CD4-positive, alpha-beta T cell (primary cell): ENCODE measurements around the gene GFOD1. TPM values are rescaled to one million over a fixed set of nuclear protein-coding genes. Genes with fewer than 3 reads are reported as not detected.

ENCODE experiments used
- ATAC-seq: fragments of 200-7000 bp; cut with Tn5 transposase; one replicate; pipeline ENCODE4 v1.10.0; 2022; ENCODE audit warnings: mild to moderate bottlenecking; ENCODE audit not compliant: poor library complexity
- CTCF ChIA-PET: fragments of 350-600 bp; sonication (Branson Sonifier 250); formaldehyde crosslinking; loops from one replicate; lab custom pipeline; 2021; ENCODE audit warnings: antibody characterized with exemption, inconsistent platforms; lab: Charles Lee
- POLR2A ChIA-PET: fragments of 350-600 bp; sonication (Branson Sonifier 250); formaldehyde crosslinking; loops from one replicate; lab custom pipeline; 2021; ENCODE audit warnings: antibody characterized with exemption, inconsistent platforms; lab: Charles Lee
- DNase-seq, 14 experiments: peaks; one replicate each; pipeline ENCODE4 v3.0.0-alpha.2; 2013 to 2020; ENCODE audit warnings: mixed read lengths in 2 of 14
- H3K27ac ChIP-seq, 2 donors: one replicate each; pipeline versions ENCODE4 v1.5.1 to v1.7.0; 2013; ENCODE audit warnings: low read length in 2 of 2, low read depth in 1 of 2, mild to moderate bottlenecking in 1 of 2
- H3K27me3 ChIP-seq, 2 experiments: 1 replicate in 1 of 2; 2 replicates in 1 of 2; pipeline versions ENCODE4 v1.6.1 to v1.7.0; 2013; ENCODE audit warnings: low read length in 2 of 2, control low read depth in 1 of 2, mild to moderate bottlenecking in 1 of 2, moderate library complexity in 1 of 2; ENCODE audit not compliant: insufficient read depth in 2 of 2, control insufficient read depth in 1 of 2
- H3K36me3 ChIP-seq: one replicate; pipeline ENCODE4 v1.6.1; 2013; ENCODE audit warnings: low read length, control low read depth; ENCODE audit not compliant: insufficient read depth
- H3K4me1 ChIP-seq: one replicate; pipeline ENCODE4 v1.6.1; 2013; ENCODE audit warnings: low read length, control low read depth; ENCODE audit not compliant: insufficient read depth
- H3K4me3 ChIP-seq: one replicate; pipeline ENCODE4 v1.5.1; 2013; ENCODE audit warnings: mild to moderate bottlenecking, low read length, moderate library complexity
- H3K9me3 ChIP-seq, 2 experiments: 1 replicate in 1 of 2; 2 replicates in 1 of 2; pipeline versions ENCODE4 v1.6.1 to v1.7.0; 2013; ENCODE audit warnings: low read length in 2 of 2, mild to moderate bottlenecking in 2 of 2, control low read depth in 1 of 2, moderate library complexity in 1 of 2; ENCODE audit not compliant: control insufficient read depth in 1 of 2, insufficient read depth in 1 of 2
- H3K27ac Mint-ChIP-seq: one replicate; pipeline ENCODE4 v1.8.0; 2020; ENCODE audit warnings: mixed read lengths
- H3K27me3 Mint-ChIP-seq: one replicate; pipeline ENCODE4 v1.8.0; 2021; ENCODE audit warnings: mixed read lengths
- H3K36me3 Mint-ChIP-seq: one replicate; pipeline ENCODE4 v1.8.0; 2021; ENCODE audit warnings: low read depth, mixed read lengths
- H3K4me1 Mint-ChIP-seq: one replicate; pipeline ENCODE4 v1.8.0; 2021; ENCODE audit warnings: low read depth, mixed read lengths
- H3K4me3 Mint-ChIP-seq: one replicate; pipeline ENCODE4 v1.8.0; 2020; ENCODE audit warnings: mild to moderate bottlenecking, mixed read lengths
- H3K9me3 Mint-ChIP-seq: one replicate; pipeline ENCODE4 v1.8.0; 2020; ENCODE audit warnings: mixed read lengths
- intact Hi-C, 2 experiments: fragments of 100-400 bp; cut with DNase I in 1 of 2; cut with micrococcal nuclease in 1 of 2; formaldehyde crosslinking; loops; one replicate each; pipeline versions ENCODE4 v1.15.1 to v1.9.0; 2023 to 2025; cut with DNase I, micrococcal nuclease
- total RNA-seq, 174 experiments: library from RNA in 2 of 174; stranded (reverse) in 2 of 174; gene quantifications; one replicate each; pipeline ENCODE4 v1.2.3 and lab custom pipeline; 2021 to 2026
- TF ChIP-seq, protein P1 (sequence below): fragments of 200-600 bp; IDR thresholded peaks from one replicate; pipeline ENCODE4 v1.8.0; 2022; ENCODE audit warnings: antibody characterized with exemption, mild to moderate bottlenecking

Gene GFOD1
- total RNA-seq, 2 experiments from 2014 or later, result 1.3 to 2.0 TPM

- Mint-ChIP-seq H3K9me3 (no peaks in the 10 kb centered on the region), H3K27ac (no peak overlapping the region), H3K27me3 (no peaks in the 10 kb centered on the region), H3K36me3 (no peaks in the 10 kb centered on the region), H3K4me1 (no peaks in the 10 kb centered on the region), H3K4me3 (no peak overlapping the region)
- ChIA-PET POLR2A (no interaction called here), CTCF (interaction anchor here (0.9 to 1.2 kb wide), 2 partner anchors 15 to 17 kb away, joined by 3 read pairs; no protein-coding TSS in a partner anchor)
- H3K27me3 ChIP-seq, result no peaks in the 10 kb centered on the region
- TF ChIP-seq, protein P1, sequence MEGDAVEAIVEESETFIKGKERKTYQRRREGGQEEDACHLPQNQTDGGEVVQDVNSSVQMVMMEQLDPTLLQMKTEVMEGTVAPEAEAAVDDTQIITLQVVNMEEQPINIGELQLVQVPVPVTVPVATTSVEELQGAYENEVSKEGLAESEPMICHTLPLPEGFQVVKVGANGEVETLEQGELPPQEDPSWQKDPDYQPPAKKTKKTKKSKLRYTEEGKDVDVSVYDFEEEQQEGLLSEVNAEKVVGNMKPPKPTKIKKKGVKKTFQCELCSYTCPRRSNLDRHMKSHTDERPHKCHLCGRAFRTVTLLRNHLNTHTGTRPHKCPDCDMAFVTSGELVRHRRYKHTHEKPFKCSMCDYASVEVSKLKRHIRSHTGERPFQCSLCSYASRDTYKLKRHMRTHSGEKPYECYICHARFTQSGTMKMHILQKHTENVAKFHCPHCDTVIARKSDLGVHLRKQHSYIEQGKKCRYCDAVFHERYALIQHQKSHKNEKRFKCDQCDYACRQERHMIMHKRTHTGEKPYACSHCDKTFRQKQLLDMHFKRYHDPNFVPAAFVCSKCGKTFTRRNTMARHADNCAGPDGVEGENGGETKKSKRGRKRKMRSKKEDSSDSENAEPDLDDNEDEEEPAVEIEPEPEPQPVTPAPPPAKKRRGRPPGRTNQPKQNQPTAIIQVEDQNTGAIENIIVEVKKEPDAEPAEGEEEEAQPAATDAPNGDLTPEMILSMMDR, result no peak
- no peak overlapping the region for H3K4me3 ChIP-seq
- no peaks in the 10 kb centered on the region for H3K36me3 ChIP-seq
- H3K27ac ChIP-seq, result no peak overlapping the region
- ATAC-seq (no peak), DNase-seq (no peak)
- no peaks in the 10 kb centered on the region for H3K9me3 ChIP-seq
- H3K4me1 ChIP-seq, result peaks cover 3% of the 10 kb centered on the region
- intact Hi-C loops, result loop anchor here in 1 of 2 experiments (5.0 kb wide), 1 partner anchor 125 kb away; no protein-coding TSS in a partner anchor
Measured at GRCh38 chr6:13412211-13412610, 75.2 kb downstream of the GFOD1 start.

GRCh38 chr6:13411484-13411883 is 75.9 kb downstream of the GFOD1 start:
- Mint-ChIP-seq H3K9me3 (no peaks in the 10 kb centered on the region), H3K4me1 (no peaks in the 10 kb centered on the region), H3K27me3 (no peaks in the 10 kb centered on the region), H3K36me3 (no peaks in the 10 kb centered on the region), H3K27ac (no peak overlapping the region), H3K4me3 (no peak overlapping the region)
- ChIA-PET POLR2A (no interaction called here), CTCF (interaction anchor here (1.2 kb wide), 1 partner anchor 16 kb away, joined by 3 read pairs; no protein-coding TSS in a partner anchor)
- peaks cover 3% of the 10 kb centered on the region for H3K4me1 ChIP-seq
- H3K4me3 ChIP-seq, result no peak overlapping the region
- TF ChIP-seq, protein P1, result no peak
- no peak for DNase-seq
- no peak overlapping the region for H3K27ac ChIP-seq
- no peaks in the 10 kb centered on the region for H3K9me3 ChIP-seq
- ATAC-seq, result no peak
- no peaks in the 10 kb centered on the region for H3K36me3 ChIP-seq
- intact Hi-C loops, result loop anchor here in 1 of 2 experiments (5.0 kb wide), 1 partner anchor 126 kb away; no protein-coding TSS in a partner anchor
- no peaks in the 10 kb centered on the region for H3K27me3 ChIP-seq

GRCh38 chr6:13409991-13410390 is 77.4 kb downstream of the GFOD1 start:
- Histone ChIP-seq H3K36me3 (no peaks in the 10 kb centered on the region), H3K27me3 (no peaks in the 10 kb centered on the region), H3K4me3 (no peak overlapping the region), H3K27ac (no peak overlapping the region), H3K4me1 (peaks cover 3% of the 10 kb centered on the region), H3K9me3 (no peaks in the 10 kb centered on the region)
- DNase-seq (no peak), ATAC-seq (no peak)
- H3K4me3 Mint-ChIP-seq, result no peak overlapping the region
- intact Hi-C loops, result loop anchor here in 1 of 2 experiments (5.0 kb wide), 1 partner anchor 127 kb away; no protein-coding TSS in a partner anchor
- ChIA-PET CTCF (interaction anchor here (0.6 kb wide), 1 partner anchor 48 kb away, joined by 3 read pairs; no protein-coding TSS in a partner anchor), POLR2A (no interaction called here)
- no peak overlapping the region for H3K27ac Mint-ChIP-seq
- TF ChIP-seq, protein P1, result no peak
- no peaks in the 10 kb centered on the region for H3K27me3 Mint-ChIP-seq
- no peaks in the 10 kb centered on the region for H3K4me1 Mint-ChIP-seq
- H3K36me3 Mint-ChIP-seq, result no peaks in the 10 kb centered on the region
- H3K9me3 Mint-ChIP-seq, result no peaks in the 10 kb centered on the region
